Keratinocyte (primary cell): ENCODE data around the gene DCLK1. TPM values are rescaled to one million over a fixed set of nuclear protein-coding genes. Genes with fewer than 3 reads are reported as not detected.

Experiments
- DNase-seq: peaks from one replicate; pipeline ENCODE4 v3.0.0-alpha.2; 2011; ENCODE audit warnings: low read depth, missing footprints, low spot score
- FAIRE-seq: peaks from 2 replicates; lab custom pipeline; 2011; peaks lifted over from hg19 to GRCh38; lab: Jason Lieb, UNC
- H2AFZ ChIP-seq: 2 replicates; pipeline ENCODE4 v1.6.0; 2012; ENCODE audit warnings: low read length, control low read depth, inconsistent platforms; ENCODE audit not compliant: control insufficient read depth
- H3K27ac ChIP-seq: 2 replicates; pipeline ENCODE4 v1.5.1; 2011; ENCODE audit warnings: low read length; ENCODE audit not compliant: control insufficient read depth, insufficient read depth
- H3K27me3 ChIP-seq: 3 replicates; pipeline ENCODE4 v1.6.0; 2011; ENCODE audit warnings: low read length; ENCODE audit not compliant: control insufficient read depth, insufficient read depth; ENCODE audit errors: extremely low read depth
- H3K36me3 ChIP-seq, 2 experiments: 2 replicates in 1 of 2; 3 replicates in 1 of 2; pipeline ENCODE4 v1.5.1; 2011; ENCODE audit warnings: low read length in 2 of 2, mild to moderate bottlenecking in 1 of 2; ENCODE audit not compliant: control insufficient read depth in 2 of 2, insufficient read depth in 2 of 2; ENCODE audit errors: extremely low read depth in 1 of 2
- H3K4me1 ChIP-seq: 3 replicates; pipeline ENCODE4 v1.5.1; 2011; ENCODE audit warnings: low read length; ENCODE audit not compliant: control insufficient read depth, insufficient read depth; ENCODE audit errors: extremely low read depth
- H3K4me2 ChIP-seq: 3 replicates; pipeline ENCODE4 v1.6.0; 2011; ENCODE audit warnings: low read depth, low read length; ENCODE audit not compliant: control insufficient read depth, insufficient read depth; ENCODE audit errors: extremely low read depth
- H3K4me3 ChIP-seq, 3 experiments: fragments of 200-600 bp in 1 of 3; sonication (generic) in 1 of 3; 2 replicates in 2 of 3; 3 replicates in 1 of 3; pipeline ENCODE4 v1.5.1; 2011 to 2016; ENCODE audit warnings: low read length in 3 of 3, mild to moderate bottlenecking in 3 of 3, control low read depth in 2 of 3, inconsistent platforms in 1 of 3, low read depth in 1 of 3, mixed read lengths in 1 of 3, mixed run types in 1 of 3, moderate library complexity in 1 of 3; ENCODE audit not compliant: control insufficient read depth in 2 of 3, insufficient read depth in 2 of 3; ENCODE audit errors: extremely low read depth in 1 of 3
- H3K79me2 ChIP-seq: 2 replicates; pipeline ENCODE4 v1.6.0; 2012; ENCODE audit warnings: low read length; ENCODE audit not compliant: control insufficient read depth, insufficient read depth
- H3K9ac ChIP-seq: 3 replicates; pipeline ENCODE4 v1.6.0; 2011; ENCODE audit warnings: low read length; ENCODE audit not compliant: control insufficient read depth, insufficient read depth; ENCODE audit errors: extremely low read depth
- H3K9me1 ChIP-seq: 3 replicates; pipeline ENCODE4 v1.6.0; 2011; ENCODE audit warnings: low read length; ENCODE audit not compliant: control insufficient read depth, insufficient read depth; ENCODE audit errors: extremely low read depth
- H3K9me3 ChIP-seq: 2 replicates; pipeline ENCODE4 v1.5.1; 2012; ENCODE audit warnings: low read depth, low read length; ENCODE audit not compliant: control insufficient read depth
- H4K20me1 ChIP-seq: 3 replicates; pipeline ENCODE4 v1.6.0; 2011; ENCODE audit warnings: low read length; ENCODE audit not compliant: control insufficient read depth, insufficient read depth; ENCODE audit errors: extremely low read depth
- EZH2 ChIP-seq: IDR thresholded peaks from one replicate; pipeline ENCODE4 v1.6.1; 2012; ENCODE audit warnings: inconsistent platforms, mild to moderate bottlenecking, low read length, moderate library complexity
- dilution Hi-C: fragments of 300-500 bp; cut with MboI; formaldehyde crosslinking; loops from one replicate; pipeline ENCODE4 v1.7.0; 2020; ENCODE audit warnings: low sequenced_read_pairs; ENCODE audit not compliant: extremely low pct_ligation_motif_present
- polyA plus RNA-seq, 5 experiments: library from polyadenylated mRNA; depleted of rRNA in 3 of 5; stranded (reverse) in 3 of 5; stranded (forward) in 1 of 5; unstranded in 1 of 5; fragments of >200 nt; gene quantifications; 1 replicate in 1 of 5; 2 replicates in 3 of 5; 3 replicates in 1 of 5; pipeline versions ENCODE4 v1.2.1 to v1.2.3, GENCODE V29; 2011 to 2012; ENCODE audit warnings: missing spikeins in 2 of 5, low read depth in 1 of 5, low replicate concordance in 1 of 5
- TF ChIP-seq, protein P1 (sequence below), 3 experiments: IDR thresholded peaks in 1 of 3; conservative IDR thresholded peaks in 1 of 3; optimal IDR thresholded peaks in 1 of 3; 2 replicates in 2 of 3; 3 replicates in 1 of 3; pipeline versions ENCODE3 to v1.5.1; 2011; ENCODE audit warnings: low read length in 3 of 3, mild to moderate bottlenecking in 3 of 3, moderate library complexity in 2 of 3, control low read depth in 1 of 3, inconsistent platforms in 1 of 3; ENCODE audit not compliant: insufficient read depth in 2 of 3; ENCODE audit errors: extremely low read depth in 1 of 3

Gene DCLK1
- polyA plus RNA-seq, 1 donor (not counting 4 experiments of a cell fraction or from before 2014, with no cell fraction given), result 0.04 TPM

DNA sequence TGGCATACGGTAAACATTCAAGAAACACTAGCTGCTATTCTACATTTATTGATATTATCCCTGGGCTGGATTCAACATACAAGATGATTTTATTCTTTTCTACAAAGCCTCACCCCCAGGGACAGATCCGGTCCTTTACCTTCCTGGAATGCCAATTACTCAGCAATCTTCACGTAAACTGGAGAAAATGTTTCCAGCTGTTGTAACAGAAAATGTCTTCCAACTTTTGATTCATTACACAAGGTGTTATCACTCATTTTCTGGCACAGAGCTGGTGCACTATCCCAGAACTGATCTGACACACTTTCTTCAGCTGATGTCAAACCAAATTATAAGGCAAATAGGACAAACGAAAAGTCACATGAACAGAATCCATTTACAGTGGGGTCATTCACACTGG is 33.1 kb downstream of the DCLK1 start:
- H3K27me3 ChIP-seq, result no peaks in the 10 kb centered on the region
- no peaks in the 10 kb centered on the region for H3K9me3 ChIP-seq
- no peaks in the 10 kb centered on the region for H4K20me1 ChIP-seq
- FAIRE-seq (no peak), DNase-seq (no peak)
- no peak overlapping the region for H2AFZ ChIP-seq
- TF ChIP-seq, protein P1, sequence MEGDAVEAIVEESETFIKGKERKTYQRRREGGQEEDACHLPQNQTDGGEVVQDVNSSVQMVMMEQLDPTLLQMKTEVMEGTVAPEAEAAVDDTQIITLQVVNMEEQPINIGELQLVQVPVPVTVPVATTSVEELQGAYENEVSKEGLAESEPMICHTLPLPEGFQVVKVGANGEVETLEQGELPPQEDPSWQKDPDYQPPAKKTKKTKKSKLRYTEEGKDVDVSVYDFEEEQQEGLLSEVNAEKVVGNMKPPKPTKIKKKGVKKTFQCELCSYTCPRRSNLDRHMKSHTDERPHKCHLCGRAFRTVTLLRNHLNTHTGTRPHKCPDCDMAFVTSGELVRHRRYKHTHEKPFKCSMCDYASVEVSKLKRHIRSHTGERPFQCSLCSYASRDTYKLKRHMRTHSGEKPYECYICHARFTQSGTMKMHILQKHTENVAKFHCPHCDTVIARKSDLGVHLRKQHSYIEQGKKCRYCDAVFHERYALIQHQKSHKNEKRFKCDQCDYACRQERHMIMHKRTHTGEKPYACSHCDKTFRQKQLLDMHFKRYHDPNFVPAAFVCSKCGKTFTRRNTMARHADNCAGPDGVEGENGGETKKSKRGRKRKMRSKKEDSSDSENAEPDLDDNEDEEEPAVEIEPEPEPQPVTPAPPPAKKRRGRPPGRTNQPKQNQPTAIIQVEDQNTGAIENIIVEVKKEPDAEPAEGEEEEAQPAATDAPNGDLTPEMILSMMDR (optimal IDR thresholded peaks at IDR 0.05 in 1 of 3, IDR thresholded peaks at IDR 0.05 in 1 of 3, conservative IDR thresholded peaks at IDR 0.05 in 1 of 3; ENCODE audit: extremely low read depth in 1 of 3, insufficient read depth in 2 of 3, low read length in 3 of 3), result no peak
- no peak for TF ChIP-seq EZH2
- no peaks in the 10 kb centered on the region for H3K79me2 ChIP-seq
- H3K9me1 ChIP-seq, result no peaks in the 10 kb centered on the region
- no peaks in the 10 kb centered on the region for H3K4me1 ChIP-seq
- H3K4me3 ChIP-seq, result no peak overlapping the region
- dilution Hi-C loops, result no loop called here
- H3K27ac ChIP-seq, result no peak overlapping the region
- H3K4me2 ChIP-seq, result no peak overlapping the region
- H3K9ac ChIP-seq, result no peak overlapping the region
- H3K36me3 ChIP-seq, result no peaks in the 10 kb centered on the region

DNA sequence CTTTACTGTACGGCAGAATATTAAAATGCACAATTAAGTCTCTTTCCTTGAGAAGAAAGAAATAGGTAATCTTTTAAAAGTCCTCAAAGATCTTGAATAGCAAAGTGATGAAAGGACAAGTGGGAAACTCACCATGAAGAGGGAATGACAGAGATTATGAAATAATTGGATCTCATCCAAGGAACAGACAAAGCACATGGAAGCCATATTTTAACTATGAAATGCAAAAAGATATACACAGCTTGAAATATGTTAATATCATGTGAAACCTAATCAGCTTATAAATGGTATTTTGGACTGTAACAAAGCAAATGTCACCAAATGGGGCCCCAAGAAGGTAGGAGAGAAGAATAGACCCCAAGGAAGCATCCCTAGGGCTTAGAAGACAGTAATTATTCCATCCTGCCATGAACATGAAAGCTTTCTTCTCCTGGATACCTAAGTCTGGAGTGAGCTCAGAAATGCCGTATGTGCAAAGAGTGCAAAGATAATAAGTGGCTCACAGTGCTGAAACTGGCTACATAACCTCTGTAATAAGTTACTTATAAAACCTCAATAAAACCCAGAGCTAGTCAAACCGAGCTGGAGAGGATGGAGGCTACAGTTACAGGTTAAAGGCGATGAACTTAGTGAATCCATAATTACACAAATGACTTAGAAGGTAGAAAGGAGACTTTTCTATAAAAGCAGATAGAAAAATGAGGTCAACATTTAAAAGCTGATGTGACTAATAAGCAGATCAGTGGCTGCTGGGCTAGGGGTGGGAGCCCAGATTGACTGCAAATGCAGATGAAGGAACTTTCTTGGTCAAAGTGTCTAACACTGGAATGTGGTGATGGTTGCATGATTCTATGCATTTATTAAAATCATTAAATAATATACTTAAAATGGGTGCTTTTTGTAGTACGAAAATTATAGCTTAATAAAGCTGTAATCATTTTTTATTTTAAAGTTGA is 34.4 kb downstream of the DCLK1 start:
- Histone ChIP-seq H3K27me3 (no peaks in the 10 kb centered on the region), H4K20me1 (no peaks in the 10 kb centered on the region), H3K4me3 (no peak overlapping the region), H3K9ac (no peak overlapping the region), H3K27ac (no peak overlapping the region), H3K4me2 (no peak overlapping the region), H3K4me1 (no peaks in the 10 kb centered on the region), H2AFZ (no peak overlapping the region), H3K36me3 (no peaks in the 10 kb centered on the region), H3K9me3 (no peaks in the 10 kb centered on the region), H3K79me2 (no peaks in the 10 kb centered on the region), H3K9me1 (no peaks in the 10 kb centered on the region)
- DNase-seq, result no peak
- FAIRE-seq, result no peak
- TF ChIP-seq, protein P1 (optimal IDR thresholded peaks at IDR 0.05 in 1 of 3, IDR thresholded peaks at IDR 0.05 in 1 of 3, conservative IDR thresholded peaks at IDR 0.05 in 1 of 3; ENCODE audit: extremely low read depth in 1 of 3, insufficient read depth in 2 of 3, low read length in 3 of 3), result no peak
- TF ChIP-seq EZH2, result no peak
- dilution Hi-C loops, result no loop called here
